ENCODE data around the gene ZNF710.
A peak's percentile ranks its signal among the peaks of the same experiment; 100 is the strongest.
"Not testable (repeated sequence)": the region's sequence is repeated elsewhere in the genome, so short reads cannot be mapped to it uniquely, and the experiment has no call there.

ZNF710 gene

DNA sequence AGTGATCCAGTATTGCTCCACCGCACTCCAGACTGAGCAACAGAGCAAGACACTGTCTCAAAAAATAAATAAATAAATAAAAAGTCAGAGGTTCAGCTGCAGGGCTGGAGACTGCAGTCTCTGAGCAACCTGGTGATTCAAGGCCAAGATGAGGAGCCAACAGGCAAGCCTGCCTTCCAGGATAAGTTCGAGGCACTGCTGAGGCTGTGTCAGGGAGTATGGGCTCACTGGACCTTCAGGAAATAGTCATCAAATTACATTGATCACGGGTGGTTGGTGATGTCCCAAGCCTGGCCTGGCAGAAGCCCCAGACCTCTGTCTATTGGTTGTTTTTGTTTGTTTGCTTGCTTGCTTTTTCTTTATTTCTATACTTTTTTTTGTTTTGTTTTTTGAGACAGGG lies 59.7 kb downstream of the ZNF710 start:
- DNase-seq: no peak

DNA sequence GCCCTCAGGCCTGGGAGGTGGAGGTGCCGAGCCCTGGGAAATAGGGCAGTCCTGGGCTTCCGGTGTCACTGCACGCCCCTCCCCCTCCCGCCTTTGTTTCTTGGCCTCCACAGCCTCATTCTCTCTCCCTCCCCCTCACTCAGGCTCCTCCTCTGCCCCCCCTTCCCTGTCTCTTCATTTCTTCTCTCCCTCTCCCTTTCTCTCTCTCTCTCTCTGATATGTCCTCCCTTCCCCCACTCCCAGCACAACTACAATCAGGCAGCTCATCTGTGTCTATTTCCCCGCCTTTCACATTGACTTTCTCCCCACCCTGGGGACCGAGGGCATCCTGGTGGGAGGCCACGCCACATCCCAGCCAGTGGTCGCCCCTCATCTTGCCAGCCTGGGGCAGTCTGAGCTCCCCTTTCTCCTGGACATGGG lies 60.9 kb downstream of the ZNF710 start:
- peak in 4 of 5 experiments; percentile 20 to 89 (median 32) for DNase-seq

DNA sequence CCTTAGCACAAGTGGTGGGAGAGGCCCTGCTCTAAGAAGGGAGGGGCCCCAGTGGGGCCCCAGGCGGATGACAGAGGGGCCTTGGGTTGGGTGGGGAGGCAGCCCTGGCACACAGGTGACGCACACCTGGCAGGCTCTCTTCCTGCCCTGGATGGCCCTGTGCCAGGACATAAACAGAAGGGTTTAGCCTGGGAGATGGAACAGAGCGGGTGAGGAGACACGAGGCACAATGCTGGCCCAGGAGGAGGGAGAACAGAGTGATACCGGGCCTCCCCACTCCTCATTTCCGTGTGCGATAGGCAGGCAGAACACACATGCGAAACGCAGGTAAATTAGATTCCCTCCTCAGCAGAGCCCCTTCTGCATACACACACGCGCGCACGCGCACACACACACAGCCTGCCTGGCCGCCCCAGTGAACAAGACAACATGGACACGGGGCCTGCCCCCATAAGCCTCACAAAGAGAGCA lies 61.4 kb downstream of the ZNF710 start:
- peak in 2 of 5 experiments; percentile 26 to 38 for DNase-seq

GRCh38 chr15:90062973-90063769 lies 62.0 kb downstream of the ZNF710 start:
- DNase-seq: no peak

GRCh38 chr15:90063770-90064247 lies 62.7 kb downstream of the ZNF710 start:
- no peak for DNase-seq

- no peak for DNase-seq
Observed at GRCh38 chr15:90064911-90065681, 64.0 kb downstream of the ZNF710 start.

DNA sequence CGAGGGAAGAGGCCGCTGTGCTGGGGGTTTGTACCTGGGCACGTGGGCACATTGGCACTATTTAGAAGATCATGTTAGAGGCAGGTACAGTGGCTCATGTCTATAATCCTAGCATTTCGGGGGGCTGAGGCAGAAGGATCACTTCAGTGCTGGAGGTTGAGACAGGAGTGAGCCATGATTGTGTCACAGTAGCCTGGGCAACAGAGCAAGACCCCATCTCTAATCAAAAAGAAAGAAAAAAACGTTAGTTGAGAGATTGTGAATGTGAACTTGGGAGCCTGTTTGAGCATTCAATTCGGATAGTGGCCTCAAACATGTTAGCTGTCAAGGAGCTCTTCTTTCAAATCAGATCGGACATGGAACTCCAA lies 64.5 kb downstream of the ZNF710 start:
- DNase-seq: no peak

DNA sequence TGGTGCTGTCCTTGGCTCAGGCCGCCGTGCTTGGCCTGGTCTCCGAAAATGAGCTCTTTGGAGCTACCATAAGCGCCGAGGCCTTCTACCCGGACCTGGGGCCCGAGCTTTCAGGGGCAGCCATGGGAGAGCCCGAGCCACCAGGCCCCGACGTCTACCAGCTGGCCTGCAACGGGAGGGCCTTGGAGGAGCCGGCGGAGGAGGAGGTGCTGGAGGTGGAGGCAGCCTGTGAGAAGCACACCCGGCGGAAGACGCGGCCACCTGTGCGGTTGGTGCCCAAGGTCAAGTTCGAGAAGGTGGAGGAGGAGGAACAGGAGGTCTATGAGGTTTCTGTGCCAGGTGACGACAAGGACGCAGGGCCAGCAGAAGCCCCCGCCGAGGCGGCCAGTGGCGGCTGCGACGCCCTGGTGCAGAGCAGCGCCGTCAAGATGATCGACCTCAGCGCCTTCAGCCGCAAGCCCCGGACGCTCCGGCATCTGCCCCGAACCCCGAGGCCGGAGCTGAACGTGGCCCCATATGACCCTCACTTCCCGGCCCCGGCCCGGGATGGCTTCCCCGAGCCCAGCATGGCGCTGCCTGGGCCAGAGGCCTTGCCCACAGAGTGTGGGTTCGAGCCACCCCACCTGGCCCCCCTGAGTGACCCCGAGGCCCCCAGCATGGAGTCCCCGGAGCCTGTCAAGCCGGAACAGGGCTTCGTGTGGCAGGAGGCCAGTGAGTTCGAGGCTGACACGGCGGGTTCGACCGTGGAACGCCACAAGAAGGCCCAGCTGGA lies 66.2 kb downstream of the ZNF710 start:
- no peak for DNase-seq

DNA sequence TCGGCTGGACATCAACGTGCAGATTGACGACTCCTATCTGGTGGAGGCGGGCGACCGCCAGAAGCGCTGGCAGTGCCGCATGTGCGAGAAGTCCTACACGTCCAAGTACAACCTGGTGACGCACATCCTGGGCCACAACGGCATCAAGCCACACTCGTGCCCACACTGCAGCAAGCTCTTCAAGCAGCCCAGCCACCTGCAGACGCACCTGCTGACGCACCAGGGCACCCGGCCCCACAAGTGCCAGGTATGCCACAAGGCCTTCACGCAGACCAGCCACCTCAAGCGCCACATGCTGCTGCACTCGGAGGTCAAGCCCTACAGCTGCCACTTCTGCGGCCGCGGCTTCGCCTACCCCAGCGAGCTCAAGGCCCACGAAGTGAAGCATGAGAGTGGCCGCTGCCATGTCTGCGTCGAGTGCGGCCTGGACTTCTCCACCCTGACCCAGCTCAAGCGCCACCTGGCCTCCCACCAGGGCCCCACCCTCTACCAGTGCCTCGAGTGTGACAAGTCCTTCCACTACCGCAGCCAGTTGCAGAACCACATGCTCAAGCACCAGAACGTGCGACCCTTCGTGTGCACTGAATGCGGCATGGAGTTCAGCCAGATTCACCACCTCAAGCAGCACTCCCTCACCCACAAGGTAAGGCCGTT lies 67.0 kb downstream of the ZNF710 start:
- no peak for DNase-seq

- DNase-seq: not testable (repeated sequence)
Observed at GRCh38 chr15:90070623-90071022, 69.5 kb downstream of the ZNF710 start.

- DNase-seq: peak; percentile 41 to 88 (median 66)
Observed at GRCh38 chr15:90071220-90071807, 70.2 kb downstream of the ZNF710 start.

- DNase-seq: no peak
Observed at GRCh38 chr15:90072978-90073640, 72.0 kb downstream of the ZNF710 start.

GRCh38 chr15:90074023-90074422 lies 72.9 kb downstream of the ZNF710 start:
- no peak for DNase-seq

DNA sequence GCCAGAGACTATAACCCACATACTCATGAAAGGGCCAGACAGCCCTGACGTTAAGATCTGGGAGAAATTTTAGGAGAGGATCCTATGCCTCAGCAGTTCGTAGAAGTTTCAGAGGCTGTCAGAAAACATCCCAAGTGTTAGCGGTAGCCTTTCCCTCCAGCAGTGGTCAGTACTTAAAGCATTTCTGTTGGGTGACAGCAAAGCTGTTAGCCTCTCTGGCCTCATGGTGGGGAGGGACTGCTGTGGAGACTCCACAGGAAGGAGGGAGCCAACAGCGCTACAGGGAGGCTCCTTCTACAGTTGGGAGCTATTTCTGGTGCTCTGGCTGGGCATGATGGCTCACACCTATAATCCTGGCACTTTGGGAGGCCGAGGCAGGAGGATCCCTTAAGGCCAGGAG lies 73.8 kb downstream of the ZNF710 start:
- no peak for DNase-seq

- DNase-seq: no peak
Observed at GRCh38 chr15:90075420-90076289, 74.5 kb downstream of the ZNF710 start.

DNA sequence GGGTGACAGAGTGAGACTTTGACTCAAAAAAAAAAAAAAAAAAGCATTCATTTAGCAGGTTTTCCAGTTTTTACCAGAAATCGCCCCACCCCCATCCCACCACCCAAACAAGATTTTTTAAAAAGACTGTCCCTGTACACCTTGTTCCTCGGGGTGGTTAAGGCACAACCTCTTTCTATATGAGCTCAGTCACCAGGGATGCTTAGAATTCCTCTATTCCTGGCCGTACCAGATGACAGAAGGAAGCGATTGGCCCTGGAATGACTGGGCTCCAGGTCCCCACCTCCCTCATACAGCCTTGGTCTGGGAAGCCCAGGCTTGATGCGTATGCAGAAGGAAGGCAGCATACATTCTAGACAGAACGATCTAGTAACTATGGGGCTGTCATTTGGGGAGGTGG lies 75.6 kb downstream of the ZNF710 start:
- DNase-seq: no peak

GRCh38 chr15:90078965-90079364 lies 77.8 kb downstream of the ZNF710 start:
- DNase-seq: no peak

DNA sequence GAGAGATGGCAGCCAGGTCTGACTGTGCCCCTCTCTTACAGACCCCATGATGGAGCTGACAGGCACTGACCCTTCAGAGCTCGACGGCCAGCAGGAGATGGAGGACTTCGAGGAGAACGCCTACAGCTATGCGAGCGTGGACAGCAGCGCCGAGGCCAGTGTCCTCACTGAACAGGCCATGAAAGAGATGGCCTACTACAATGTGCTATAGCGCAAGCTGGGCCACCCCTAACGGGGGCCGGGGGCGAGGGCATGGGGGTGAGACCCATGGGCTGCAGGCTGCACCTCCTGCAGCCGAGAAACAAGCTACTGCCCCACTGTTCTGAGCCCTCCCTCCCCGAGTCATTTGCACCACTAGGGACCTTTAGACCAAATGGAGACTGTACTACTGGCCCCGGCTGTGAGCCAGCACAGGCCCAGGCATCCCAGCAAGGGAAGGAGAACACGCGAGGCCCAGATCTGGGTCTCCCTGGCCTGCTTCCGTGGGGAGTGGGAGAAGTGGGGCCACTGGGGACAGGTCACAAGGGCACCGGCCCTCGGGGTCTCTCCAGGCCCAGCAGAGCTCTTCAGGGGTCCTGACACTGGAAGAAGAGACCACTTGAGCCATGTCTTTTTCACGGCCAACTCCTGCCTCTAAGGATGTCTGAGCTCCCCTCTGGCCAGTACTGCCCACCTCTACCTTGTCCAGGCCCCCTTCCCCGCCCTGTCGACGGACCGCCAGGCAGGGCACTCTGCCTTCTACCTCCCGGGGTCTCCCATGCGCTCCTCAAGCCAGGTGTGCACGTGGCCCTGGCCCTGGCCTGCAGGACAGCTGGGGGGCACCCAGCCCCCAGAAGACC lies 78.7 kb downstream of the ZNF710 start:
- no peak for DNase-seq

- DNase-seq: no peak
Observed at GRCh38 chr15:90080458-90080755, 79.3 kb downstream of the ZNF710 start.

All from T-helper 2 cell (primary cell).